IMR-90 (cell line): ENCODE measurements around the gene SLX4IP. TPM values are rescaled to one million over a fixed set of nuclear protein-coding genes. Genes with fewer than 3 reads are reported as not detected.
A peak's percentile ranks its signal among the peaks of the same experiment; 100 is the strongest.

ENCODE experiments used
- ATAC-seq: fragments of 200-7000 bp; cut with Tn5 transposase; 2 replicates; pipeline ENCODE4 v1.9.1; 2020; ENCODE audit warnings: low read depth, mild to moderate bottlenecking, moderate library complexity
- BruUV-seq: library from RNA; stranded (reverse); fragments of 400-500 nt; replicated peaks from 2 replicates; lab custom pipeline; 2021; lab: Mats Ljungman, UMichigan
- CTCF ChIA-PET: fragments of 300-600 bp; formaldehyde crosslinking; extraction: SDS; loops from one replicate; lab custom pipeline; 2021; ENCODE audit warnings: antibody characterized with exemption; lab: Yijun Ruan, JAX
- POLR2A ChIA-PET: fragments of 300-600 bp; sonication (Branson Sonifier 250); formaldehyde crosslinking; loops from one replicate; lab custom pipeline; 2022; ENCODE audit warnings: antibody characterized with exemption; ENCODE audit not compliant: unreplicated experiment; lab: Charles Lee
- DNase-seq: peaks from one replicate; pipeline ENCODE4 v3.0.0; 2013
- H2AFZ ChIP-seq: replicated peaks from 2 replicates; pipeline ENCODE3; 2013; ENCODE audit warnings: low read length, mild to moderate bottlenecking; ENCODE audit not compliant: poor library complexity
- H2AK5ac ChIP-seq: 2 replicates; pipeline ENCODE4 v1.6.1; 2013; ENCODE audit warnings: low read depth, low read length, inconsistent platforms
- H2AK9ac ChIP-seq: replicated peaks from 2 replicates; pipeline ENCODE3; 2013; ENCODE audit warnings: mild to moderate bottlenecking, low read depth, low read length, moderate library complexity; ENCODE audit not compliant: poor library complexity
- H2BK120ac ChIP-seq: 2 replicates; pipeline ENCODE4 v1.6.1; 2013; ENCODE audit warnings: low read depth, low read length, inconsistent platforms
- H2BK15ac ChIP-seq: 3 replicates; pipeline ENCODE4 v1.6.1; 2013; ENCODE audit warnings: low read depth, low read length, inconsistent platforms
- H2BK20ac ChIP-seq: 2 replicates; pipeline ENCODE4 v1.6.1; 2013; ENCODE audit warnings: low read depth, mild to moderate bottlenecking, inconsistent platforms, low read length, moderate library complexity
- H2BK5ac ChIP-seq: 2 replicates; pipeline ENCODE4 v1.6.1; 2013; ENCODE audit warnings: mild to moderate bottlenecking, low read depth, low read length, inconsistent platforms; ENCODE audit not compliant: poor library complexity, severe bottlenecking
- H3K14ac ChIP-seq: replicated peaks from 2 replicates; pipeline ENCODE4 v1.6.1; 2013; ENCODE audit warnings: low read depth, low read length, inconsistent platforms
- H3K18ac ChIP-seq: 2 replicates; pipeline ENCODE4 v1.6.1; 2013; ENCODE audit warnings: low read depth, low read length, control low read depth
- H3K23ac ChIP-seq: 2 replicates; pipeline ENCODE4 v1.6.1; 2013; ENCODE audit warnings: low read depth, low read length, inconsistent platforms
- H3K27ac ChIP-seq: 2 replicates; pipeline ENCODE4 v1.5.1; 2013; ENCODE audit warnings: mild to moderate bottlenecking, control low read depth, low read length; ENCODE audit not compliant: insufficient read depth
- H3K27me3 ChIP-seq: 2 replicates; pipeline ENCODE4 v1.6.1; 2013; ENCODE audit warnings: low read length; ENCODE audit not compliant: control insufficient read depth, insufficient read depth
- H3K36me3 ChIP-seq: 2 replicates; pipeline ENCODE4 v1.6.1; 2013; ENCODE audit warnings: low read length, mixed read lengths; ENCODE audit not compliant: control insufficient read depth, insufficient read depth
- H3K4ac ChIP-seq: 2 replicates; pipeline ENCODE4 v1.6.1; 2013; ENCODE audit warnings: low read depth, low read length, inconsistent platforms
- H3K4me1 ChIP-seq: 2 replicates; pipeline ENCODE4 v1.6.1; 2013; ENCODE audit warnings: low read length, mixed read lengths; ENCODE audit not compliant: control insufficient read depth, insufficient read depth
- H3K4me2 ChIP-seq: 2 replicates; pipeline ENCODE4 v1.6.1; 2013; ENCODE audit warnings: low read depth, mild to moderate bottlenecking, control low read depth, low read length, moderate library complexity
- H3K4me3 ChIP-seq: 2 replicates; pipeline ENCODE4 v1.5.1; 2013; ENCODE audit warnings: low read depth, mild to moderate bottlenecking, control low read depth, low read length, moderate library complexity; ENCODE audit not compliant: insufficient read depth
- H3K56ac ChIP-seq: 2 replicates; pipeline ENCODE4 v1.6.1; 2013; ENCODE audit warnings: low read length, inconsistent platforms; ENCODE audit not compliant: insufficient read depth; ENCODE audit errors: extremely low read depth
- H3K79me1 ChIP-seq, 2 experiments: 2 replicates each; pipeline ENCODE4 v1.6.1; 2013; ENCODE audit warnings: low read length in 2 of 2, inconsistent platforms in 1 of 2, low read depth in 1 of 2
- H3K9ac ChIP-seq: 2 replicates; pipeline ENCODE4 v1.6.1; 2013; ENCODE audit warnings: low read depth, low read length, control low read depth
- H3K9me1 ChIP-seq: 2 replicates; pipeline ENCODE4 v1.6.1; 2013; ENCODE audit warnings: low read length, inconsistent platforms; ENCODE audit not compliant: insufficient read depth
- H3K9me3 ChIP-seq: 2 replicates; pipeline ENCODE4 v1.6.1; 2013; ENCODE audit warnings: low read length; ENCODE audit not compliant: control insufficient read depth, insufficient read depth
- H4K20me1 ChIP-seq: 2 replicates; pipeline ENCODE4 v1.6.1; 2013; ENCODE audit warnings: low read length, inconsistent platforms; ENCODE audit not compliant: insufficient read depth
- H4K5ac ChIP-seq: 2 replicates; pipeline ENCODE4 v1.6.1; 2013; ENCODE audit warnings: mild to moderate bottlenecking, low read depth, low read length, control low read depth
- H4K8ac ChIP-seq, 2 experiments: 2 replicates each; pipeline ENCODE4 v1.6.1; 2013; ENCODE audit warnings: low read depth in 2 of 2, low read length in 2 of 2, control low read depth in 1 of 2, inconsistent platforms in 1 of 2
- H4K91ac ChIP-seq: 2 replicates; pipeline ENCODE4 v1.6.1; 2013; ENCODE audit warnings: low read depth, low read length, inconsistent platforms; ENCODE audit not compliant: insufficient read depth
- MXI1 ChIP-seq: IDR thresholded peaks from 2 replicates; pipeline ENCODE4 v1.6.1; 2012; ENCODE audit warnings: low read depth, mild to moderate bottlenecking, low read length, moderate library complexity, borderline replicate concordance
- WGBS, 2 experiments: methylation state at CpG; one replicate each; pipeline versions ENCODE4 v1.1.5 to v1.1.7; 2013; ENCODE audit warnings: missing lambda C conversion rate in 2 of 2; ENCODE audit not compliant: insufficient read length in 1 of 2; ENCODE audit errors: extremely low coverage in 2 of 2; 5-methylcytosine and 5-hydroxymethylcytosine counted together
- dilution Hi-C: fragments of 300-500 bp; cut with HindIII; formaldehyde crosslinking; loops from one replicate; pipeline ENCODE4 v1.14.3; 2018; ENCODE audit warnings: low sequenced_read_pairs; ENCODE audit not compliant: unreplicated experiment
- in situ Hi-C: fragments of 300-500 bp; cut with MboI; formaldehyde crosslinking; loops from 3 replicates; pipeline ENCODE4 v1.14.3; 2019; ENCODE audit warnings: low sequenced_read_pairs, inconsistent platforms, mixed read lengths
- intact Hi-C: fragments of 100-400 bp; cut with micrococcal nuclease; formaldehyde crosslinking; loops from 2 replicates; pipeline ENCODE4 v1.10.0; 2022
- polyA plus RNA-seq, 3 experiments: library from polyadenylated mRNA; depleted of rRNA; stranded (reverse); fragments of >200 nt; gene quantifications; 2 replicates each; pipeline ENCODE4 v1.2.3, GENCODE V29; 2012; ENCODE audit warnings: low replicate concordance in 1 of 3
- total RNA-seq: library from RNA; depleted of rRNA; stranded (reverse); fragments of >200 nt; gene quantifications from 2 replicates; pipeline ENCODE4 v1.2.3, GENCODE V29; 2012

SLX4IP gene
- total and polyA plus RNA-seq, 2 of the 4 experiments (the other 2 are of a cell fraction), result 1.3 to 5.9 TPM

GRCh38 chr20:10636326-10636818 lies 201.3 kb downstream of the SLX4IP start:
- in situ Hi-C loops, result no loop called here
- Histone ChIP-seq H3K18ac (peak overlapping the region; percentile 33), H3K56ac (peak overlapping the region; percentile 13; the same call in 1 of the 2 replicates), H4K5ac (peak overlapping the region; percentile 16; the same call in 1 of the 2 replicates), H2BK120ac (peak overlapping the region; percentile 70), H4K8ac (peak overlapping the region in 1 of 2 experiments; percentile 43; a peak in 2 of 4 replicates), H3K4me3 (no peak overlapping the region), H4K91ac (peak overlapping the region; percentile 72), H3K9me1 (peaks cover 20% of the 10 kb centered on the region), H3K9me3 (no peaks in the 10 kb centered on the region), H2BK20ac (peak overlapping the region; percentile 90), H3K23ac (peak overlapping the region; percentile 87; the same call in 1 of the 2 replicates), H3K27ac (peak overlapping the region; percentile 21; the same call in 1 of the 2 replicates), H3K36me3 (peaks cover 27% of the 10 kb centered on the region), H4K20me1 (no peaks in the 10 kb centered on the region), H3K79me1 (peaks cover 0 to 25% of the 10 kb centered on the region in 2 experiments; a peak in 2 of 4 replicates), H2AK5ac (peak overlapping the region; percentile 93), H2BK5ac (no peak overlapping the region), H2AK9ac (no peak overlapping the region), H3K9ac (no peak overlapping the region), H3K4me1 (peaks cover 24% of the 10 kb centered on the region), H3K4ac (peak overlapping the region; percentile 53), H3K27me3 (no peaks in the 10 kb centered on the region), H2AFZ (no peak overlapping the region), H3K4me2 (peak overlapping the region; percentile 3; the same call in 1 of the 2 replicates), H3K14ac (peak overlapping the region; percentile 51), H2BK15ac (peak overlapping the region; percentile 71; the same call in 2 of the 3 replicates)
- TF ChIP-seq MXI1, result no peak
- POLR2A ChIA-PET, result interaction anchor here (1.0 kb wide), 1 partner anchor 13 kb away, joined by 11 read pairs; no protein-coding TSS in a partner anchor
- DNase-seq, result peak; percentile 64
- dilution Hi-C loops, result no loop called here
- CTCF ChIA-PET, result interaction anchor here (0.6 to 1.5 kb wide), 3 partner anchors 35 to 908 kb away, joined by 3 read pairs; no protein-coding TSS in a partner anchor
- BruUV-seq, result no TSS peak
- WGBS, 2 experiments, result no CpG with 5 or more reads among the region's 5 CpGs
- intact Hi-C loops, result loop anchor here (5.0 kb wide), 1 partner anchor 39 kb away; no protein-coding TSS in a partner anchor
- ATAC-seq, result peak; percentile 9; the same call in 1 of the 2 replicates
